Measurements from ENCODE around the gene CEP131.

DNA sequence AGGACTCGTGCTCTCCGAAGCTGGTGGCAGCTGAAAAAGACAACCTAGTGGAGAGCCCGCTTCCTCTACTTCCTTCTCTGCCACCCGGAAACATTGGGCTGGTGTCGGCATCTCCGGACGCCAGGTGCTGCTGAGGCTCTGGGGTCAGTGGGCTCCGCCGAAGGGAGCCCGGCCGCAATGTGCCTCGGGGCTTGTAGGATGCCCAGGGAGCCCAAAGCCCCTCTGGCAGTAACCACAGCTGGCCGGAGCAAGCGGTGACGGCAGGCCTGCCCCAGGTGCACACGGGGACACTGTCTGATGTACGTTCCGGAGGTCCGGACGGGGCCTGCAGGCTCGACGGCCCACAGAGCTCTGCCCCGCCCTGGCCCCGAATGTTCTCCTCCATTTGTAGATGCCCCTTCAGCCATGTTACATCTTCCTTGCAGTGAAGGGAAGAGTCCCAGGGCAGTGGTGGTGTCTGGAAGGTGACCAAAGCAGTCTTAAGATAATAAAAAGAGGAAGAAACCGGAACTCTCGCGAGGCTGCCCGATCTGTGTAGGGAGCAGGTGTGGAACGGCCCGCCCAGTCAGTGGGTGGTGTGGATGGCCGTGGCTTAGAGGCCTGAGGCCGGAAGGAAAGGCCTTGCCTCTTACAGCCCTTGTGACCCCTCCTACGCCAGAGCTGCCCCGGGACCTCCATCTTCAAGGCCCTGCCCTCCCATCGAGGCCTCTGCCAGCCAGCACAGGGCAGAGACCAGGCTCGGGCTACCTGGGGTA, 39.0 kb upstream of the CEP131 start:
- TF ChIP-seq POLR2AphosphoS5 (IDR thresholded peaks at IDR 0.05) = no peak
- TF ChIP-seq, protein P1, sequence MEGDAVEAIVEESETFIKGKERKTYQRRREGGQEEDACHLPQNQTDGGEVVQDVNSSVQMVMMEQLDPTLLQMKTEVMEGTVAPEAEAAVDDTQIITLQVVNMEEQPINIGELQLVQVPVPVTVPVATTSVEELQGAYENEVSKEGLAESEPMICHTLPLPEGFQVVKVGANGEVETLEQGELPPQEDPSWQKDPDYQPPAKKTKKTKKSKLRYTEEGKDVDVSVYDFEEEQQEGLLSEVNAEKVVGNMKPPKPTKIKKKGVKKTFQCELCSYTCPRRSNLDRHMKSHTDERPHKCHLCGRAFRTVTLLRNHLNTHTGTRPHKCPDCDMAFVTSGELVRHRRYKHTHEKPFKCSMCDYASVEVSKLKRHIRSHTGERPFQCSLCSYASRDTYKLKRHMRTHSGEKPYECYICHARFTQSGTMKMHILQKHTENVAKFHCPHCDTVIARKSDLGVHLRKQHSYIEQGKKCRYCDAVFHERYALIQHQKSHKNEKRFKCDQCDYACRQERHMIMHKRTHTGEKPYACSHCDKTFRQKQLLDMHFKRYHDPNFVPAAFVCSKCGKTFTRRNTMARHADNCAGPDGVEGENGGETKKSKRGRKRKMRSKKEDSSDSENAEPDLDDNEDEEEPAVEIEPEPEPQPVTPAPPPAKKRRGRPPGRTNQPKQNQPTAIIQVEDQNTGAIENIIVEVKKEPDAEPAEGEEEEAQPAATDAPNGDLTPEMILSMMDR (IDR thresholded peaks at IDR 0.05) = no peak
- TF ChIP-seq POLR2A (IDR thresholded peaks at IDR 0.05) = no peak
- no peak for TF ChIP-seq EP300 (IDR thresholded peaks at IDR 0.05; ENCODE audit: low read depth)
